HG03175 (cell line): Measurements from ENCODE around the gene ASPN.

Experiments used
- ATAC-seq: cut with Tn5 transposase; IDR thresholded peaks from one replicate; pipeline ENCODE4 v1.9.1; 2021; ENCODE audit warnings: mild to moderate bottlenecking, moderate library complexity; ENCODE audit not compliant: unreplicated experiment

Gene ASPN

DNA sequence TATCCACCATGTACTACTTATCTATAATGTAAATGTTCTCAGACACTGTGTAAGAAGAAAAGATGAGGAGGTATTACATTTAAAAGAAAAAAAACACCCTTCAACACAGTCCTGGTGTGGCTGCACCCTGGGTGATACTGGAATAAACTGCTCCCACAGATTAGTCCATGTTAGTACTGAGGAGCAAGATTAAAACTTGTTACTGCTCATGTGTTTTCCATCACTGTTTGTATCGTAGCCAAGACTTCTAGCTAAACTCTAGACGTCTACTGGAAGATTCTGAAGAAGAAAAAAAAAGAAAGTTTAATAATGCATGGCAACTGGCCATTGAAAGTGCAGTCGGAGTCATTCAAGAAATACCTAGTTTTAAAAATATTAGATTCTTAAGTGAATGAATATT lies at the start of gene ASPN:
TSS of gene ASPN (minus strand) at position 178 of the 400 bp plus-strand sequence.
- no peak for ATAC-seq

DNA sequence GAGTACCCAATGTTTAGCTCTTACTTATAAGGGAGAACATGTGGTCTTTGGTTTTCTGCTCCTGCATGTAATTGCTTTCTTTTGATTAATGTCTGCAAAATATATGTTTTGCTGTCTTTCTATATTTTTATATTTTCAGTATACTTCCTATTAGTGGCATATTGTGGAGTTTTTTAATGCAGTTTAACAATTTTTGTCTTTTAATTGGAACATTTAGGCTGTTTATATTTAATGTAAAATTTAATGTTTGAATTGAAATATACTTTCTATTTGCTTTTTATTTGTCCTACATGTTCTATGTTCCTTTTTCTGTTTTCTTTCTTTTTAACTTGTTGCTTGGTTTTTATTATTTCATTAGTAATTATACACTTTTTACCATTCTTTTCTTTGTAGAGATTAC lies 48.6 kb upstream of the ASPN start:
- ATAC-seq, result no peak

DNA sequence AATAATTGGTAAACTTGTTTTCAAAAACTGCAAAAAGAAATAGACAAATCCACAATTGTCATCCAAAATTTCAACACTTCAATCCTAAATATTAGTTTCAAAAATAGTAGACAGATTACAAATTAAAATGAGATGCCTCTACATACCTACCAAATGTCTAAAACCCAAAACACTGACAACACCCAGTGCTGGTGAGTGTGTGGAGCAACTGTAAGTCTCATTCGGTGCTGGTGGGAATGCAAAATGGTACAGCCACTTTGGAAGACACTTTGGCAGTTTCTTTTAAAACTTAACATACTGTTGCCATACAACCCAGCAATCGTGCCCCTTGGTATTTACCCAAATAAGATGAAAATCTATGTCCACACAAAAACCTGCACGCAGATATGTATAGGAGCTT lies 46.8 kb upstream of the ASPN start:
- no peak for ATAC-seq

DNA sequence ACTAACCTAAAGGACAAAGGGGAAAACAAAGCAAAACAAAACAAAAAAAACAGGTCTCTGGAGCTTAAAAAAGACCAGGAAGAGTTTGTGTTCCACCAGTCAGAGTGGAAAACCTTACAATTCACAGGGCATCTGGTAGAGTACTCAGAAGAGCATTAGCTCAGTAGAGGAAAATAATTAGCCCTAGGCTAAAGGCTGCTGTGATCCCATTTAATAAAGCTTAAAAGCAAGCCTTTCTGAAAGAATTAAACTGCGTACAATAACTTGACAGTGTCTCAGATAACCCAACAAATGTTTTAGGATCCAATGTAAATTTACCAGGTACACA lies 46.2 kb upstream of the ASPN start:
- ATAC-seq, result no peak

DNA sequence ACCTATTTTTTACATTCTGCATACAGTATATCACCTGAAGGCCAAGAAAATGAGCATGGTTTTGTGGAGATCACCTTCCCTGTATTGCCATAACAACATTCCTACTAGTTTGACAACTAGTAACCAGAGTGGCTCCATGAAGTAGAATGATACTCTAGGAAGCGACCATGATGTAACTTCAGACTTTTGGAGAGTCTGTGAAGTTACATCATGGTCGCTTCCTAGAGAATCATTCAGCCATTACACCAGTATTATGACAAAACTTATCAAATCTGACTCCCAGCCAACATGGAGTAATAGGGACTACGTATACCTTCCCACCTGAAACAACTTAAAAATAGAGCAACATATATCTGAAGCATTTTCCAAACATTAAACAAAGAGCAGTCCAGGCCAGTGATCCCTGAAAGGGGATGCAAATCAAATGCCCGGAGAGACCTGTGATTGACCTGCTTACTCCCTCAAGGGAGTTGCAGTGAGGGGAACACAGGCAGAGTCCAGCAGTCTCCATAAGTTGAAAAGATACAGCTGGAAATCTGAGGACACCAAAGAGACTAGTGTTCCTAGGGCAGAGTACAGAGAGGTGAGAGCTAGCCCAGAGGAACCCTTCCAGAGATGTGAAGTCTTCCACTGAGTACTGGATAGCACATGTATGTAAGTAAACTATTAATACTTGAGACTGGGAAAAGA lies 45.7 kb upstream of the ASPN start:
- ATAC-seq, result no peak

DNA sequence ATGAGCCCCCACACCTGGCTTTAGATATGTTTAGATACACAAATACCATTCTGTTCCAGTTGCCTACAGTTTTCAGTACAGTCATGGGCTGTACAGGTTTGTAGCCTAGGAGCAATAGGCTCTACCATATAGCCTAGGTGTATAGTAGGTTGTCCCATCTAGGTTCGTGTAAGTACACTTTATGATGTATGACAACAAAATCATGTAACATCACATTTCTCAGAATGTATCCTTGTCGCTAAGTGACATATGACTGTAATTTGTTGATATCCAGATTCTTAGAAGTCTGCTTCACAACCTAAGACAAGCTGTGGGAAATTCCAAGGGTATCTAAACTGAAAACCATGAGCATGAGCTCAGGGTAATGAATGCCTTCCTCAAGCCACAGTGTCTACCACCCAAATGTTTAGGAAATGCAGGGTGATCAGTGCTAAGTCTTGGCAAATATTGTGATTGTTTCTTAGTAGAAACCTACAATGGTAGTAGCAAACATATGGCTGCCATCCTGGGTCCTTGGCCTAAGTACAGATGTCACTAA lies 45.1 kb upstream of the ASPN start:
- ATAC-seq, result no peak

DNA sequence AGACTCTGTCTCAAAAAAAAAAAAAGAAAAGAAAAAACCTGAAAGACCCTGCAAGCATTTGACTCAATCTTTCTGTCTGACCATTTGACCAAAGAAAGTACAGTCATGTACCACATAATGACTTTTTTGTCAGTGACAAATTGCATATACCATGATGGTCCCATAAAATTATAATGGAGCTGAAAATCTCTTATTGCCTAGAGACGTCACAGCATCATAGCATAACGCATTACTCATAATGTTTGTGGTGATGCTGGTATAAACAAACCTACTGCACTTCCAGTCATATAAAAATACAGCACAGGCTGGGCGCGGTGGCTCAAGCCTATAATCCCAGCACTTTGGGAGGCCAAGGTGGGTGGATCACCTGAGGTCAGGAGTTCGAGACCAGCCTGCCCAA lies 43.0 kb upstream of the ASPN start:
- no peak for ATAC-seq

DNA sequence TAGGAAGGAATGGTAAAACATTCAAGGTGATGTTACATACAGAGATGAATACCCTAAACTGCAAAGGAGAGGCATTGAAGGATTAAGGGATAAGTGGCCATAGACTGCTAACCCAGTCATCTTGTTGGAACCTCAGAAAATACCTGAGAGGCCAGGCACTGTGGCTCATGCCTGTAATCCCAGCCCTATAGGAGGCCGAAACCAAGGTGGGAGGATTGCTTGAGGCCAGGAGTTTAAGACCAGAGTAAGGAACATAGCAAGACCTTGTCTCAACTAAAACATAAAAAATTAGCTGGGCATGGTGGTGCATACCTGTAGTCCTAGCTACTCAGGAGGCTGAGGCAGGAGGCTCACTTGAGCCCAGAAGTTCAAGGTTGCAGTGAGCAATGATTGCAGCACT lies 42.6 kb upstream of the ASPN start:
- no peak for ATAC-seq

DNA sequence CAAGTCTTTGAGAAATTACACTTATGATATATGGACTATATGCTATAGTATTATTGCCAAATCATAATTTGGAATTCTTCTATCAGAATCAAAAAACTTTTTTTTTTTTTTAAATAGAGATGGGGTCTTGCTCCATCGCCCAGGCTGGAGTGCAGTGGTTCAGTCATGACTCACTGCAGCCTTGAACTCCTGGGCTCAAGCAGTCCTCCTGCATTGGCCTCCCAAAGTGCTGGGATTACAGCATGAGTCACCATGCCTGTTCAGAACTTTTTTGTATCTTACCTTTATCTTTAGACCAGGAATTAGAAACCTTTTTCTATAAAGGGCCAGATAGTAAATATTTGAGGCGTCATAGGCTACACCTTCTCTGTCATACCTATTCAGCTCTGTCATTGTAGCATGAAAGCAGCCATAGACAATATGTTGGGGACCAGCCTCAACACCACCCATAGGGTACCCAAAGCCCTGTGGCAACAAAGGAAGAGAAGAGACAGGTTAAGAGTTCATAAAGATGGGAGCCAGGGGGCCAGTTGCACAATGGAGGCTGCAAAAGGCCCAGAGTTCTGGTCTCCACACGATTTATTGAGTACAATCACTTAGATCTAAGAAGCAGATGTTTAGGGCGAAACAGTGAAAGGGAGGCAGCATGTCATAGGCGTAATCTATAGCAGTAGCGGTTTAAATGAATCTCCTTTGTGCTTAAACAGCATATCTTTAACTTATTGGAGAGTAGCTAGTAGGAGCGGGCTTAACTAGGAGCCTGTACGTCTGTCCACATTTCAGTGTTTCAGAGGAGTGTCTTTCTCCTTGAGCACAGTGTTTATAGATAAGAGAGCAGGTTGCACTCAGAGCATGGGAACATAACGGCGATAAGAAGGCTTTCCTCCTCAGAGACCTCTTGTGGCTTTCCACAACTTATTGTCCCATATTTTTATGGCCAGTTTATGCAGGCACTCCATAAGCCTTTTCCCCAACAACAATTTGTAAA lies 41.0 kb upstream of the ASPN start:
- ATAC-seq, result no peak

DNA sequence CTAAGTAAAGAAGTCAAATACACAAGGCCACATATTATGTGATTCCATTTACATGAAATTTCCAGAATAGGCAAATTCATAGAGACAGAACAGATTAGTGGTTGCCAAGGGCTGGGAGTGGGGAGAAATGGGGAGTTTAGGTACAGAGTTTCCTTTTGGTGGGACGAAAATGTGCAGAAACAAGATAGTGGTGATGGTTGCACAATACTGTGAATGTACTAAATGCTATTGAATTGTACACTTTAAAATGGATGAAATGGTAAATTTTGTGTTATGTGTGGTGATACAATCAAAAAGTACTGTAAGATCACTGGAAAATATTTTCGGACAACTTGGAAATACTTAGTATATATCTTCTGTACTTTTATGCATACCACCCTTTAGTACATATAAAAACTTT lies 38.5 kb upstream of the ASPN start:
- no peak for ATAC-seq

DNA sequence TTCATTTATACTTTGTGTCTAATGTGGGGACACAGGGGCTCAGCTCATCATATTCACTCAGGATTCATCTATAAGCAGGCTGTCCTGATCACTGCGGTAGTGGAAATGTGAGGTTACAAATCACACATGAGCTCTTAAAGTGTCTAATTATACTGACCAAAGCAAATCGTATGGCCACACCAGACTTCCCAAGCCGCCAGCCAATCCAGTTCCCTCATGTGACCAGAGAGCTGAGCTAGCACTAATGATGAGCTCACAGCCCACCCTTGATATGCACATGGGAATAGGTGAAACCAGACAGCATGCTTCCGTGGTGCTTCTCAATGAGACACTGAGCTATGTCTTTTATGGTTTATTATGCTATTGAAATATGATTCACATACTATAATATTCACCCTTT lies 35.9 kb upstream of the ASPN start:
- ATAC-seq, result no peak

DNA sequence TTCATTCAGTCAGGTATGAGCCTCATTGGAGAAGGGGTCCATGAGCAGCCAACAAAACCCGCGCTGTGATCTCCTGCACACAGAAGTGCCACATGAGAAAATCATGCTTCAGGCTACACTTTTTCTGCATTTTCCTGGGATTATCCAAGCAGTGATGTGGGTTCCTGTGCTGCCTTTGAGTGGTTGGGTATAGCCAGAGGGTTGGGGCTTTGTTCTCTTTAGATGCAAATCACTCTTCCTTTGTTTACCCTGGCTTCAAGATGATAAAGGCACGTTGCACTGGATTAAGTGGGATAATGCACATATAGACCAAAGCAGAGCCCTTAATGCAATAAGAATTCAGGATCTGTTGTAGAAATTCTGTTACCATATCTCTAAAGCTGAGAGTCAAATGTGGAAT lies 34.7 kb upstream of the ASPN start:
- ATAC-seq, result no peak

DNA sequence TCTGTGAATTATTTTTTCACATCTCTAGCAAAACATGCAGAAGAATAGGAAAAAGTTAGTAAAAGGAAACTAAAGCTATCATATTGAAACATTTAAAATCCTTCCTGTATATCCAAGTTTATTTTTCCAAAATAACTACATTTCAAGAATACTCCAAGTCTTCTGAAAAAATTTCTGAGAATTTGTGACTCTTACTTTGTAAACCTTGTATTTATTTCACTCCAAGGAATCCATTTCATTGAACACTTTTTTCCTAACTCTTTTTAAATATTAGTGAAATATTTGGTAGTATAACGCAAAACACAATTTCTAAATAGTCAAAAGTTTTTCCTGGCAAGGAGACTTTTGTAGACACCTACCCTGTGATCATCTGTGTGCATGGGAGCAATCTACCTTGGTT lies 34.2 kb upstream of the ASPN start:
- no peak for ATAC-seq

DNA sequence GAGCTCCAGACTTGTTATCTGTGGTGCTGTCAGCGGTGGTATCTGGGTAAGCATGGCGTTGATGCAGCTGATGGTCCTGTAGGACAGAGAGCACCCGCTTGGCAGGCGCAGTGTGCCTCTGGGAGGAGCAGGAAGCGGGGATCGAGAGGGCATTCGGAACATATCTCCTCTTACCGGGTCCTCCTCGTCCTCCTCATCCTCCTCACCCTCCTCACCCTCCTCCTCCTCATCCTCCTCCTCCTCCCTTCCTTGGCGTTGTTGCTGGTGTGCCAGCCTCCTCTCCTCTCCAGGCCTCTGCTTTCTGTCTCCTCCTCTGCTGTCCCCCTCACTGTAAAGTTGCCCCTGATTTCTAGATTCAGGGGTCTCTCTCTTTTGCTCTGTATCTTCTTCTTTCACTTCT lies 32.3 kb upstream of the ASPN start:
- no peak for ATAC-seq

DNA sequence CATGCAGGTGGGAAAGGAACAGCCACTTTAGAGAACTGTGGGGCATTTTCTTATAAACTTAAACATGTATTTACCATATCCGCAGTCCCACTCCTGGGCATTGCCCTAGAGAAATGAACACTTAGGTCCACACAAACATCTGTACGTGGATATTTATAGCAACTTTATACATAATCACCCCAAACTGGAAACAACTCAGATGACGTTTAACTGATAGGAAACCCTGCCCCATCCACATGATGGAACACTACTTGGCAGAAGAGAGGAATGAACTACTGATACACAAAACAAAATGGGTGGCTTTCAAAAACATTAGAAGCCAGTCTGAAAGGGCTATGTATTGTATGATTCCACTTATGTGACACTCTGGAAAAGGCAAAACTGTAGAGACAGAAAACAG lies 31.0 kb upstream of the ASPN start:
- ATAC-seq, result no peak

DNA sequence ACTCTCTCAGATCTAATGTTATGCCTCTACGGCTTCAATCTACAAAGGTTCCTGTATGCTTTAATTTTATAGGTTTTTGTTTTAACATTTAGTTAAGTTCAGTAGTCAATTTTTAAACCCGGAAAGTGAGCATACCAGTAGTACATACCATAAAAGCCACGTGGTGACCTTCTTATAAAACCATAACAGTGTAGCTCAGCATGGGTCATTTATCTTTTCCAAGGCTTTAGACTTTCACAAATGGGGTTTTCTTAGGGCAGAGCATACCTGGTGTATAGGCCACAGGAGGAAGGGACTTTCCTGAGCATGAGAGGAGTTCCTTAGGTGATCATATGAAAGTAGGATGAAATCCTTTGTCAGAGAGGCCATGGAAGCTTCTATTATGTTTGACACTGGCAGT lies 30.3 kb upstream of the ASPN start:
- ATAC-seq, result no peak

DNA sequence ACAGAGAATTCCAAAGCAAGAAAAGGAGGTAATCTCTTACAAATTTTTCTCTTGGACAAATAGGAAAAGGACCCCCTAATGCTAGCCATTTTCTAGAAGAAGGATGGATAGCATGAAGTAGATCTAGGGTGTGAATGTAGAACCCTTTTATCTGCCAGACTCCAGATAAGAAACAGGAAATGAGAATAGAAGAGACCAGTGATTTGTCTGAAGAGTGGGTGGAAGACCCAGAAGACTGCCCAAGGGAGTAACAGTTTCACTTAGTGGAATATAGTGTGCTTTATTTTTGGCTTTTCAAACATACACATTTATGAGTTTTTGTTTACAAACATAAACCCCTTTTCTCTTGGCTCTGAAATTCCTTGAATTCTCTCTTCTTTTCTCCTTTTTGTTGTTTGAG lies 28.4 kb upstream of the ASPN start:
- ATAC-seq, result no peak

DNA sequence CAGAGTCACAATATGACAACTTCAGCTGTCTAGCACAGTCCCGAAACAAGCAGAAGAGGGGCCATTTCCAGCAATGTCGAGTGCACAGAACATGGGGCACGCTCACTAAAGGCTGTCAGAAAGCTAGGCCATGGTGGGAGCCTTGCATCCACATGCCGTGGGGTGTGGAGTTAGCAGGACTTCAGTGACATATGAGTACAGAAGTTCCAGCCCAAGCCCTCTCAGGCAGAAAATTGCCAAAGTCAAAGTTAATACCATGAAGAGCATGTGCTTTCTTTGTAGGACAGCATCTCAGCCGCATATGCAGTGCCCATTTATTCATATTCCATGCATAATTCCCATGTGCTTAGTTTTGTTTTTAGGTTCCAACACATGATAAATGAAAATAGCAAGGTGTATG lies 26.7 kb upstream of the ASPN start:
- no peak for ATAC-seq

DNA sequence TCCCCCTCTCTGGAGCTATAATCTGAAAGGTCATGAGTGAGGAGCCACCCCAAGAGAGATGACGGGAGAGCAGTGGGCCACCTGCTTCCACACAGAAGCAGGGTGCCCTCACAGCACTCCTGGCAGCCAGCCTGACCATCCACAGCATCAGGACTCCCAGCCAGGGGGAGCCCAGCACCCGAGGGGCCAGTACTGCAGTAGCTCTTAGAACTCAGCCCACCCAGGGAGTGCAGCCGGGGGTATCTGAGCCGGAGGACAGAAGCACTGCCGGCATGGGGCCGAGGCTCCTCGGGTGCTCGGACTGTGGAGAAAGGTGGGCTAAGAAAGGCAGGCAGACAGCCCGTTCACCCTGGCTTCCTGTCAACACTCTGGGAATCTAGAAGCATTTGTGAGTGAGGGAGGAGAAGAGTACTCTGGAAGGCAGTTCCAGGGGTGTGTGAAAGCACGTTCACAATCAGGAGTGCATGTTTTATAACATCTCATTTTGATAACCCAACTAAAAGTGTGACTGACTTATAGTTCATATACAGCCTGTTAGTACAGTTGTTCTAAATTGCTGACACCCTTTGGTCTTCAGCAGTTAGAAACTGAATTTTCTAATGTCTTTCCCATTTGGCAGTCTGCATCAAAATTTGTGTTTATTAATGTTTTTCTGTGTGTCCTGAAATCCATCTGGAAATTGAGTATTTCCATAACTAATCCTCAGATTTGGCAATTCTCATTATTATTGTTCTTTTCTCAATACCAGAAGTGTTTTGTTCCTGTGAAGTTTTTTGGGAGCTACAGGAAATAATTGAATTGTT lies 25.9 kb upstream of the ASPN start:
- ATAC-seq, result no peak

DNA sequence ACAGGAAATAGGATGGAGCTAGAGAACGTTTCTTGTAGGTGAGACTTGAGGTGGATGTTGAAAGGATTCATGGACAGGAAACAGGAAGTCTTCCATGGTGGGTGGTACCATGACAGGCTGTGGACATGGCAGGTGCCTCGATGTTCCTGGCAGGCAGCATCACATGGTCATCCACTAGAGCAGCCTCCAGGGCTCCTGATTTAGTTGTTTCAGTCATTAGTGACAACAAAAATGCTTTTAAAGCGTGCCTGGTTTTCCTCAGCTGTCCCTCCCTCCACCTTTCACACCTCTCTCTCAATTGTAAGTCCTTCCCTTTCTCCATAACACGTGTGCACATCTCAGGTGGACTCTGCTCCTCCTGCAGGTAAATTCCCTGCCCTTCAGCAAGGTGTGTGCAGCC lies 25.2 kb upstream of the ASPN start:
- ATAC-seq, result no peak

DNA sequence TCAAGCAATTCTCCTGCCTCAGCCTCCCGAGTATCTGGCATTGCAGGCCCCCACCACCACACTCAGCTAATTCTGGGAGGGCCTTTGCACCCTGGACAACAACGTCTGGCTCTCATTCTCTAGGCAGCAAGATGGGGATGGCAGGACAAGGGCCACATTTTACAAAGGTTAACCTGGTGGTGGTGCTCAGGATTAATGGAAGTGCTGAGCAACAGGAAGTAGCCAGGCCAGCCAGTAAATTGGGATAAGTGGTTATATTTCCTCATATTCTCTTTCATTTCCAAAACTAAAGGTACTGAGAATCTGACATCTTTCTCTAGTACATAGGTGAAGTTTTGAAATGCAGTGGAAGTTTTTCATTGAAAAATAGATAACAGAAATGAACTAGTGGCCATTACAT lies 24.7 kb upstream of the ASPN start:
- no peak for ATAC-seq
